ENCODE measurements around the gene PIP5K1C.

Gene PIP5K1C

GRCh38 chr19:3721887-3722442, 21.7 kb upstream of the PIP5K1C start:
- DNase-seq (ENCODE audit: low read depth), result no peak

GRCh38 chr19:3721131-3721886, 21.0 kb upstream of the PIP5K1C start:
- DNase-seq (ENCODE audit: low read depth), result peak; percentile 89

GRCh38 chr19:3720349-3720917, 20.2 kb upstream of the PIP5K1C start:
- no peak for DNase-seq (ENCODE audit: low read depth)

GRCh38 chr19:3719868-3720267, 19.6 kb upstream of the PIP5K1C start:
- DNase-seq (ENCODE audit: low read depth), result no peak

- no peak for DNase-seq (ENCODE audit: low read depth)
These were observed 15.9 kb upstream of the PIP5K1C start for GRCh38 chr19:3716147-3716668.

- DNase-seq (ENCODE audit: low read depth), result no peak
These were observed 12.7 kb upstream of the PIP5K1C start for GRCh38 chr19:3712663-3713611.

GRCh38 chr19:3710265-3710812, 10.1 kb upstream of the PIP5K1C start:
- peak; percentile 75 for DNase-seq (ENCODE audit: low read depth)

GRCh38 chr19:3708207-3708931, 8.1 kb upstream of the PIP5K1C start, which contains the start of gene TJP3:
TSS of gene TJP3 (plus strand) at chr19:3708384. CDS start at chr19:3728433, 20,049 bp downstream.
- peak; percentile 48 for DNase-seq (ENCODE audit: low read depth)

- no peak for DNase-seq (ENCODE audit: low read depth)
These were observed 7.6 kb upstream of the PIP5K1C start for GRCh38 chr19:3707868-3708206.

GRCh38 chr19:3701200-3701599, 932 bp upstream of the PIP5K1C start:
- no peak for DNase-seq (ENCODE audit: low read depth)

- DNase-seq (ENCODE audit: low read depth), result no peak
These were observed 477 bp downstream of the PIP5K1C start for GRCh38 chr19:3699741-3700241.

- peak; percentile 41 for DNase-seq (ENCODE audit: low read depth)
These were observed 1.1 kb downstream of the PIP5K1C start for GRCh38 chr19:3698974-3699740.

GRCh38 chr19:3698386-3698950, 1.8 kb downstream of the PIP5K1C start:
- DNase-seq (ENCODE audit: low read depth), result no peak

GRCh38 chr19:3697671-3698385, 2.4 kb downstream of the PIP5K1C start:
- no peak for DNase-seq (ENCODE audit: low read depth)

- DNase-seq (ENCODE audit: low read depth), result no peak
These were observed 3.2 kb downstream of the PIP5K1C start for GRCh38 chr19:3697094-3697493.

- DNase-seq (ENCODE audit: low read depth), result no peak
These were observed 3.6 kb downstream of the PIP5K1C start for GRCh38 chr19:3696660-3696995.

- no peak for DNase-seq (ENCODE audit: low read depth)
These were observed 4.1 kb downstream of the PIP5K1C start for GRCh38 chr19:3695986-3696659.

- DNase-seq (ENCODE audit: low read depth), result no peak
These were observed 5.0 kb downstream of the PIP5K1C start for GRCh38 chr19:3695124-3695733.

Measured in iris pigment epithelial cell (primary cell).